Measurements from ENCODE around the gene TBL3. TPM values are rescaled to one million over a fixed set of nuclear protein-coding genes. Genes with fewer than 3 reads are reported as not detected.

Gene TBL3
- polyA plus RNA-seq, 2 of the 4 experiments (the other 2 are of a cell fraction), result 21.9 to 42.8 TPM

GRCh38 chr16:1991135-1991551 is 19.3 kb downstream of the TBL3 start:
- no peak for DNase-seq (ENCODE audit: low read depth in 1 of 2, low spot score in 1 of 2)
- Histone ChIP-seq H3K9me3 (no peaks in the 10 kb centered on the region), H3K27ac (no peak overlapping the region), H3K4me1 (peaks cover 65% of the 10 kb centered on the region), H3K4me2 (peak overlapping the region; percentile 79), H3K4me3 (no peak overlapping the region)
- ChIA-PET CTCF (interaction anchor here (19.7 kb wide), 1 partner anchor 13 kb away, joined by 196 read pairs; the partner anchor contains the start of gene ZNF598), POLR2A (no interaction called here)
- 97% methylated on average over 13 of the region's 18 CpGs for WGBS (ENCODE audit: missing lambda C conversion rate)
- no peak for FAIRE-seq
- ATAC-seq, result no peak
- TF ChIP-seq RNF2 (IDR thresholded peaks at IDR 0.05; ENCODE audit: borderline replicate concordance, low read depth), result no peak
- no peak for TF ChIP-seq ZNF302 (CRISPR knock-in tag; IDR thresholded peaks at IDR 0.05)
- no peak for TF ChIP-seq NPAS2 (CRISPR knock-in tag; IDR thresholded peaks at IDR 0.05; ENCODE audit: borderline replicate concordance)
- no peak for TF ChIP-seq ZFP36 (IDR thresholded peaks at IDR 0.05; ENCODE audit: borderline replicate concordance, partially characterized antibody)
- TF ChIP-seq ZC3H11A (IDR thresholded peaks at IDR 0.05), result no peak
- TF ChIP-seq HOXB13 (CRISPR knock-in tag; IDR thresholded peaks at IDR 0.05; ENCODE audit: low read depth), result no peak
- no peak for TF ChIP-seq HDAC2 (IDR thresholded peaks at IDR 0.05)
- no peak for TF ChIP-seq RARB (CRISPR knock-in tag; IDR thresholded peaks at IDR 0.05)
- TF ChIP-seq KDM5A (IDR thresholded peaks at IDR 0.05), result no peak
- TF ChIP-seq MAFK (IDR thresholded peaks at IDR 0.05; ENCODE audit: partially characterized antibody), result no peak
- TF ChIP-seq HOXB5 (CRISPR knock-in tag; IDR thresholded peaks at IDR 0.05), result no peak
- no peak for TF ChIP-seq RAD21 (conservative IDR thresholded peaks at IDR 0.05 in 1 of 2, IDR thresholded peaks at IDR 0.05 in 1 of 2)
- no peak for TF ChIP-seq RCOR1 (IDR thresholded peaks at IDR 0.05; ENCODE audit: low read depth, low read length)
- TF ChIP-seq POLR2A (IDR thresholded peaks at IDR 0.05; ENCODE audit: low read length), result no peak
- no peak for TF ChIP-seq HEYL (CRISPR knock-in tag; IDR thresholded peaks at IDR 0.05)
- no peak for TF ChIP-seq EHMT2 (IDR thresholded peaks at IDR 0.05; ENCODE audit: low read depth)
- TF ChIP-seq TFCP2L1 (CRISPR knock-in tag; IDR thresholded peaks at IDR 0.05), result no peak
- no peak for TF ChIP-seq CBX8 (IDR thresholded peaks at IDR 0.05)
- TF ChIP-seq GATA3 (IDR thresholded peaks at IDR 0.05; ENCODE audit: borderline replicate concordance), result no peak
- no peak for TF ChIP-seq USF2 (IDR thresholded peaks at IDR 0.05)

DNA sequence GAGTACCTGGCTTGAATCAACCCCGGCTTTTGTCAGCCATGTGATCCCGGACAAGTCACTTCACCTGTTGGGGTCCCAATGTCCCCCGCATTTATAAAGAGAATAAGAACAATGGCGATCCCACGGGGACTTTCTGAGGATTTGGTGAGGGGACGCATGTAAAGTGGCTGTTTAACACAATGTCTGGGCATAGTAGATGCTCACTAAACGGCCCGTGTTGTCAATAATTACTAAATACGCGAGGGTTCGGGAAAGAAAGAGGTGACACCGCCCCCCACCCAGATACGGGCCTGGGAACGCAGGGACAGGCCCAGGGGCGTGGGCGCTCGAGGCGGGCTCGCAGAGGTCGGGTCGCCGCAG is 19.7 kb downstream of the TBL3 start:
- Histone ChIP-seq H3K4me1 (peaks cover 69% of the 10 kb centered on the region), H3K9me3 (no peaks in the 10 kb centered on the region), H3K27ac (peak overlapping the region; percentile 39 to 76; a peak in 5 of 6 replicates), H3K4me2 (peak overlapping the region; percentile 79), H3K4me3 (peak overlapping the region; percentile 10; the same call in 1 of the 3 replicates)
- no peak for ATAC-seq
- no peak for FAIRE-seq
- CTCF ChIA-PET, result interaction anchor here (0.7 to 19.7 kb wide), 2 partner anchors 13 to 36 kb away, joined by 3 to 196 read pairs; partner anchors contain the start of gene ZNF598
- TF ChIP-seq, protein P1, sequence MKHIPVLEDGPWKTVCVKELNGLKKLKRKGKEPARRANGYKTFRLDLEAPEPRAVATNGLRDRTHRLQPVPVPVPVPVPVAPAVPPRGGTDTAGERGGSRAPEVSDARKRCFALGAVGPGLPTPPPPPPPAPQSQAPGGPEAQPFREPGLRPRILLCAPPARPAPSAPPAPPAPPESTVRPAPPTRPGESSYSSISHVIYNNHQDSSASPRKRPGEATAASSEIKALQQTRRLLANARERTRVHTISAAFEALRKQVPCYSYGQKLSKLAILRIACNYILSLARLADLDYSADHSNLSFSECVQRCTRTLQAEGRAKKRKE (CRISPR knock-in tag; IDR thresholded peaks at IDR 0.05; ENCODE audit: low read depth), result no peak
- no peak for TF ChIP-seq HOXA7 (CRISPR knock-in tag; IDR thresholded peaks at IDR 0.05)
- no peak for TF ChIP-seq ZSCAN20 (CRISPR knock-in tag; IDR thresholded peaks at IDR 0.05)
- no peak for TF ChIP-seq EHF (CRISPR knock-in tag; IDR thresholded peaks at IDR 0.05)
- TF ChIP-seq, protein P2, sequence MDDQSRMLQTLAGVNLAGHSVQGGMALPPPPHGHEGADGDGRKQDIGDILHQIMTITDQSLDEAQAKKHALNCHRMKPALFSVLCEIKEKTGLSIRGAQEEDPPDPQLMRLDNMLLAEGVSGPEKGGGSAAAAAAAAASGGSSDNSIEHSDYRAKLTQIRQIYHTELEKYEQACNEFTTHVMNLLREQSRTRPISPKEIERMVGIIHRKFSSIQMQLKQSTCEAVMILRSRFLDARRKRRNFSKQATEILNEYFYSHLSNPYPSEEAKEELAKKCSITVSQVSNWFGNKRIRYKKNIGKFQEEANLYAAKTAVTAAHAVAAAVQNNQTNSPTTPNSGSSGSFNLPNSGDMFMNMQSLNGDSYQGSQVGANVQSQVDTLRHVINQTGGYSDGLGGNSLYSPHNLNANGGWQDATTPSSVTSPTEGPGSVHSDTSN (IDR thresholded peaks at IDR 0.05), result no peak
- no peak for TF ChIP-seq ZC3H11A (IDR thresholded peaks at IDR 0.05)
- no peak for TF ChIP-seq NFE2L2 (conservative IDR thresholded peaks at IDR 0.05; ENCODE audit: low read length)
- TF ChIP-seq ZNF302 (CRISPR knock-in tag; IDR thresholded peaks at IDR 0.05), result no peak
- TF ChIP-seq SMC3 (IDR thresholded peaks at IDR 0.05), result no peak
- TF ChIP-seq, protein P3, sequence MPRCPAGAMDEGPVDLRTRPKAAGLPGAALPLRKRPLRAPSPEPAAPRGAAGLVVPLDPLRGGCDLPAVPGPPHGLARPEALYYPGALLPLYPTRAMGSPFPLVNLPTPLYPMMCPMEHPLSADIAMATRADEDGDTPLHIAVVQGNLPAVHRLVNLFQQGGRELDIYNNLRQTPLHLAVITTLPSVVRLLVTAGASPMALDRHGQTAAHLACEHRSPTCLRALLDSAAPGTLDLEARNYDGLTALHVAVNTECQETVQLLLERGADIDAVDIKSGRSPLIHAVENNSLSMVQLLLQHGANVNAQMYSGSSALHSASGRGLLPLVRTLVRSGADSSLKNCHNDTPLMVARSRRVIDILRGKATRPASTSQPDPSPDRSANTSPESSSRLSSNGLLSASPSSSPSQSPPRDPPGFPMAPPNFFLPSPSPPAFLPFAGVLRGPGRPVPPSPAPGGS (IDR thresholded peaks at IDR 0.05), result no peak
- TF ChIP-seq CHD2 (IDR thresholded peaks at IDR 0.05; ENCODE audit: low read length, partially characterized antibody), result no peak
- TF ChIP-seq RCOR1 (IDR thresholded peaks at IDR 0.05; ENCODE audit: low read depth, low read length), result no peak
- TF ChIP-seq MAZ (IDR thresholded peaks at IDR 0.05; ENCODE audit: borderline replicate concordance, low read depth, low read length), result no peak
- no peak for TF ChIP-seq HOXB5 (CRISPR knock-in tag; IDR thresholded peaks at IDR 0.05)
- no peak for TF ChIP-seq KDM1A (IDR thresholded peaks at IDR 0.05; ENCODE audit: low read depth)
- TF ChIP-seq USF2 (IDR thresholded peaks at IDR 0.05), result no peak
- POLR2A ChIA-PET, result interaction anchor here (0.6 to 1.6 kb wide), 2 partner anchors 164 to 661 kb away, joined by 6 to 7 read pairs; partner anchors contain the start of gene TRAF7
- 87% methylated on average over 22 of the region's 22 CpGs for WGBS (ENCODE audit: missing lambda C conversion rate)
- no peak for DNase-seq (ENCODE audit: low read depth in 1 of 2, low spot score in 1 of 2)
